CD4-positive, alpha-beta T cell (primary cell): ENCODE results near the gene BCAS1. TPM values are rescaled to one million over a fixed set of nuclear protein-coding genes. Genes with fewer than 3 reads are reported as not detected.

Experiments
- ATAC-seq: fragments of 200-7000 bp; cut with Tn5 transposase; one replicate; pipeline ENCODE4 v1.10.0; 2022; ENCODE audit warnings: mild to moderate bottlenecking; ENCODE audit not compliant: poor library complexity
- CTCF ChIA-PET: fragments of 350-600 bp; sonication (Branson Sonifier 250); formaldehyde crosslinking; loops from one replicate; lab custom pipeline; 2021; ENCODE audit warnings: antibody characterized with exemption, inconsistent platforms; lab: Charles Lee
- POLR2A ChIA-PET: fragments of 350-600 bp; sonication (Branson Sonifier 250); formaldehyde crosslinking; loops from one replicate; lab custom pipeline; 2021; ENCODE audit warnings: antibody characterized with exemption, inconsistent platforms; lab: Charles Lee
- DNase-seq, 14 experiments: peaks; one replicate each; pipeline ENCODE4 v3.0.0-alpha.2; 2013 to 2020; ENCODE audit warnings: mixed read lengths in 2 of 14
- H3K27ac ChIP-seq, 2 donors: one replicate each; pipeline versions ENCODE4 v1.5.1 to v1.7.0; 2013; ENCODE audit warnings: low read length in 2 of 2, low read depth in 1 of 2, mild to moderate bottlenecking in 1 of 2
- H3K27me3 ChIP-seq, 2 experiments: 1 replicate in 1 of 2; 2 replicates in 1 of 2; pipeline versions ENCODE4 v1.6.1 to v1.7.0; 2013; ENCODE audit warnings: low read length in 2 of 2, control low read depth in 1 of 2, mild to moderate bottlenecking in 1 of 2, moderate library complexity in 1 of 2; ENCODE audit not compliant: insufficient read depth in 2 of 2, control insufficient read depth in 1 of 2
- H3K36me3 ChIP-seq: one replicate; pipeline ENCODE4 v1.6.1; 2013; ENCODE audit warnings: low read length, control low read depth; ENCODE audit not compliant: insufficient read depth
- H3K4me1 ChIP-seq: one replicate; pipeline ENCODE4 v1.6.1; 2013; ENCODE audit warnings: low read length, control low read depth; ENCODE audit not compliant: insufficient read depth
- H3K4me3 ChIP-seq: one replicate; pipeline ENCODE4 v1.5.1; 2013; ENCODE audit warnings: mild to moderate bottlenecking, low read length, moderate library complexity
- H3K9me3 ChIP-seq, 2 experiments: 1 replicate in 1 of 2; 2 replicates in 1 of 2; pipeline versions ENCODE4 v1.6.1 to v1.7.0; 2013; ENCODE audit warnings: low read length in 2 of 2, mild to moderate bottlenecking in 2 of 2, control low read depth in 1 of 2, moderate library complexity in 1 of 2; ENCODE audit not compliant: control insufficient read depth in 1 of 2, insufficient read depth in 1 of 2
- H3K27ac Mint-ChIP-seq: one replicate; pipeline ENCODE4 v1.8.0; 2020; ENCODE audit warnings: mixed read lengths
- H3K27me3 Mint-ChIP-seq: one replicate; pipeline ENCODE4 v1.8.0; 2021; ENCODE audit warnings: mixed read lengths
- H3K36me3 Mint-ChIP-seq: one replicate; pipeline ENCODE4 v1.8.0; 2021; ENCODE audit warnings: low read depth, mixed read lengths
- H3K4me1 Mint-ChIP-seq: one replicate; pipeline ENCODE4 v1.8.0; 2021; ENCODE audit warnings: low read depth, mixed read lengths
- H3K4me3 Mint-ChIP-seq: one replicate; pipeline ENCODE4 v1.8.0; 2020; ENCODE audit warnings: mild to moderate bottlenecking, mixed read lengths
- H3K9me3 Mint-ChIP-seq: one replicate; pipeline ENCODE4 v1.8.0; 2020; ENCODE audit warnings: mixed read lengths
- CTCF ChIP-seq: fragments of 200-600 bp; IDR thresholded peaks from one replicate; pipeline ENCODE4 v1.8.0; 2022; ENCODE audit warnings: antibody characterized with exemption, mild to moderate bottlenecking
- intact Hi-C, 2 experiments: fragments of 100-400 bp; cut with DNase I in 1 of 2; cut with micrococcal nuclease in 1 of 2; formaldehyde crosslinking; loops; one replicate each; pipeline versions ENCODE4 v1.15.1 to v1.9.0; 2023 to 2025; cut with DNase I, micrococcal nuclease
- total RNA-seq, 174 experiments: library from RNA in 2 of 174; stranded (reverse) in 2 of 174; gene quantifications; one replicate each; pipeline ENCODE4 v1.2.3 and lab custom pipeline; 2021 to 2026

The BCAS1 gene
- total RNA-seq, 2 experiments from 2014 or later = 0.20 to 0.27 TPM

- Histone ChIP-seq H3K9me3 (no peaks in the 10 kb centered on the region), H3K27me3 (no peaks in the 10 kb centered on the region), H3K27ac (no peak overlapping the region), H3K4me3 (no peak overlapping the region), H3K36me3 (no peaks in the 10 kb centered on the region), H3K4me1 (no peaks in the 10 kb centered on the region)
- Mint-ChIP-seq H3K4me3 (no peak overlapping the region), H3K27me3 (peaks cover 19% of the 10 kb centered on the region), H3K9me3 (no peaks in the 10 kb centered on the region), H3K4me1 (no peaks in the 10 kb centered on the region), H3K27ac (no peak overlapping the region), H3K36me3 (no peaks in the 10 kb centered on the region)
- TF ChIP-seq CTCF = no peak
- ChIA-PET POLR2A (no interaction called here), CTCF (no interaction called here)
- DNase-seq (no peak), ATAC-seq (no peak)
- intact Hi-C loops = no loop called here
These were observed 48.8 kb downstream of the BCAS1 start for GRCh38 chr20:54021446-54022235.

GRCh38 chr20:54020868-54021267, 49.5 kb downstream of the BCAS1 start:
- no peaks in the 10 kb centered on the region for H3K9me3 ChIP-seq
- no peak overlapping the region for H3K4me3 ChIP-seq
- no peak for ATAC-seq
- CTCF ChIA-PET = no interaction called here
- intact Hi-C loops = no loop called here
- H3K9me3 Mint-ChIP-seq = no peaks in the 10 kb centered on the region
- no peak overlapping the region for H3K27ac Mint-ChIP-seq
- no peaks in the 10 kb centered on the region for H3K4me1 ChIP-seq
- no peak for TF ChIP-seq CTCF
- no peaks in the 10 kb centered on the region for H3K36me3 ChIP-seq
- DNase-seq = no peak
- H3K4me1 Mint-ChIP-seq = no peaks in the 10 kb centered on the region
- peaks cover 12% of the 10 kb centered on the region for H3K27me3 Mint-ChIP-seq
- POLR2A ChIA-PET = no interaction called here
- no peaks in the 10 kb centered on the region for H3K36me3 Mint-ChIP-seq
- no peaks in the 10 kb centered on the region for H3K27me3 ChIP-seq
- H3K27ac ChIP-seq = no peak overlapping the region
- no peak overlapping the region for H3K4me3 Mint-ChIP-seq

- H3K27ac Mint-ChIP-seq = no peak overlapping the region
- peaks cover 11% of the 10 kb centered on the region for H3K27me3 Mint-ChIP-seq
- ChIA-PET CTCF (no interaction called here), POLR2A (no interaction called here)
- no peaks in the 10 kb centered on the region for H3K9me3 ChIP-seq
- ATAC-seq (no peak), DNase-seq (no peak)
- H3K4me3 ChIP-seq = no peak overlapping the region
- intact Hi-C loops = no loop called here
- H3K4me1 ChIP-seq = no peaks in the 10 kb centered on the region
- H3K36me3 ChIP-seq = no peaks in the 10 kb centered on the region
- TF ChIP-seq CTCF = no peak
- H3K9me3 Mint-ChIP-seq = no peaks in the 10 kb centered on the region
- no peaks in the 10 kb centered on the region for H3K4me1 Mint-ChIP-seq
- no peak overlapping the region for H3K27ac ChIP-seq
- no peaks in the 10 kb centered on the region for H3K27me3 ChIP-seq
- no peak overlapping the region for H3K4me3 Mint-ChIP-seq
- no peaks in the 10 kb centered on the region for H3K36me3 Mint-ChIP-seq
These were observed 50.0 kb downstream of the BCAS1 start for GRCh38 chr20:54020348-54020747.
